HepG2 (cell line): ENCODE measurements around the gene TMC2. TPM values are rescaled to one million over a fixed set of nuclear protein-coding genes. Genes with fewer than 3 reads are reported as not detected.

Source experiments
- MYNN ChIP-seq: sonication (generic); formaldehyde crosslinking; IDR thresholded peaks from 2 replicates; pipeline ENCODE4 v1.4.0; 2020; ENCODE audit warnings: mild to moderate bottlenecking, low read depth, missing genetic modification reagents
- RFXANK ChIP-seq: IDR thresholded peaks from 2 replicates; pipeline ENCODE4 v1.6.1; 2016
- SRSF9 ChIP-seq: fragments of 200-400 bp; formaldehyde crosslinking; IDR thresholded peaks from 2 replicates; pipeline ENCODE4 v1.6.1; 2018; ENCODE audit warnings: borderline replicate concordance, mild to moderate bottlenecking, low read depth, low read length; ENCODE audit not compliant: insufficient read depth, poor library complexity, severe bottlenecking
- ZKSCAN8 ChIP-seq: IDR thresholded peaks from 2 replicates; pipeline ENCODE4 v1.6.1; 2016; ENCODE audit warnings: borderline replicate concordance, missing genetic modification reagents, missing compliant biosample characterization
- polyA plus RNA-seq, 8 experiments: library from polyadenylated mRNA; depleted of rRNA in 3 of 8; stranded (reverse) in 7 of 8; unstranded in 1 of 8; fragments of >200 nt; fragmentation: Illumina TruSeq in 4 of 8; extraction: Trizol in 4 of 8; gene quantifications; 2 replicates each; pipeline versions ENCODE4 v1.2.1 to v1.2.3, GENCODE V29; 2011 to 2016; ENCODE audit warnings: low read depth in 4 of 8, missing spikeins in 1 of 8, mixed read lengths in 1 of 8; ENCODE audit not compliant: insufficient read depth in 1 of 8
- total RNA-seq, 5 experiments: library from RNA; depleted of rRNA; stranded (reverse); fragments of >200 nt; fragmentation: Illumina TruSeq; extraction: Trizol; gene quantifications; 2 replicates each; pipeline ENCODE4 v1.2.3, GENCODE V29; 2016; ENCODE audit warnings: low read depth in 1 of 5
- TF ChIP-seq, protein P1 (sequence below): sonication (generic); formaldehyde crosslinking; IDR thresholded peaks from 2 replicates; pipeline ENCODE4 v1.5.1; 2020; ENCODE audit warnings: missing genetic modification reagents, mild to moderate bottlenecking, borderline replicate concordance
- TF ChIP-seq, protein P2 (sequence below): sonication (generic); formaldehyde crosslinking; IDR thresholded peaks from 2 replicates; pipeline ENCODE4 v1.4.0; 2020; ENCODE audit warnings: mild to moderate bottlenecking, missing genetic modification reagents
- TF ChIP-seq, protein P3 (sequence below): sonication (generic); formaldehyde crosslinking; IDR thresholded peaks from 2 replicates; pipeline ENCODE4 v1.9.0; 2021; ENCODE audit warnings: missing genetic modification reagents, mild to moderate bottlenecking, borderline replicate concordance

TMC2 gene
- total and polyA plus RNA-seq, 2 of the 13 experiments (the other 11 are each of a cell fraction or from before 2014, with no cell fraction given) = not detected

DNA sequence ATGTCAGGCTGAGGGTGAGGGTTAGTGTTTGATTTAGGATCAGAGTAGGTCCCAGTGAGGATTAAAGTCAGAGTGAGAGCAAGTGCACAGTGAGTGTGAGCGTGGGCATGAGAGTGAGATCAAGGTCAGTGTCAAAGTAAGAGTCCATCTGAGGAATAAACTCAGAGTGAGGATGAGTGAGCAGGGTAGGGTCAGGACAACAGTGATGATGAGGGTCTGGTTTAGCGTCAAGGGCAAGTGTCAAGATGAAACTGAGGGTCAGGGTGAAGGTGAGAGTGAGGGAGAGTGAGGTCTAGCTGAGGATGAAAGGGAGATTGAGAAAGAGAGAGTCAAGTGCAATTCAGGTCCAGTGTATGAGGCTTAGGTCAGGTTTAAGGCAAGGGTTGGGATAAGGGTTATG is 20.0 kb upstream of the TMC2 start (continued):
- TF ChIP-seq, protein P1, sequence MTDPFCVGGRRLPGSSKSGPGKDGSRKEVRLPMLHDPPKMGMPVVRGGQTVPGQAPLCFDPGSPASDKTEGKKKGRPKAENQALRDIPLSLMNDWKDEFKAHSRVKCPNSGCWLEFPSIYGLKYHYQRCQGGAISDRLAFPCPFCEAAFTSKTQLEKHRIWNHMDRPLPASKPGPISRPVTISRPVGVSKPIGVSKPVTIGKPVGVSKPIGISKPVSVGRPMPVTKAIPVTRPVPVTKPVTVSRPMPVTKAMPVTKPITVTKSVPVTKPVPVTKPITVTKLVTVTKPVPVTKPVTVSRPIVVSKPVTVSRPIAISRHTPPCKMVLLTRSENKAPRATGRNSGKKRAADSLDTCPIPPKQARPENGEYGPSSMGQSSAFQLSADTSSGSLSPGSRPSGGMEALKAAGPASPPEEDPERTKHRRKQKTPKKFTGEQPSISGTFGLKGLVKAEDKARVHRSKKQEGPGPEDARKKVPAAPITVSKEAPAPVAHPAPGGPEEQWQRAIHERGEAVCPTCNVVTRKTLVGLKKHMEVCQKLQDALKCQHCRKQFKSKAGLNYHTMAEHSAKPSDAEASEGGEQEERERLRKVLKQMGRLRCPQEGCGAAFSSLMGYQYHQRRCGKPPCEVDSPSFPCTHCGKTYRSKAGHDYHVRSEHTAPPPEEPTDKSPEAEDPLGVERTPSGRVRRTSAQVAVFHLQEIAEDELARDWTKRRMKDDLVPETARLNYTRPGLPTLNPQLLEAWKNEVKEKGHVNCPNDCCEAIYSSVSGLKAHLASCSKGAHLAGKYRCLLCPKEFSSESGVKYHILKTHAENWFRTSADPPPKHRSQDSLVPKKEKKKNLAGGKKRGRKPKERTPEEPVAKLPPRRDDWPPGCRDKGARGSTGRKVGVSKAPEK (CRISPR knock-in tag) = no peak
- TF ChIP-seq SRSF9 (no peak), RFXANK (CRISPR knock-in tag) (no peak), MYNN (CRISPR knock-in tag) (no peak), ZKSCAN8 (CRISPR knock-in tag) (no peak)
- TF ChIP-seq, protein P2, sequence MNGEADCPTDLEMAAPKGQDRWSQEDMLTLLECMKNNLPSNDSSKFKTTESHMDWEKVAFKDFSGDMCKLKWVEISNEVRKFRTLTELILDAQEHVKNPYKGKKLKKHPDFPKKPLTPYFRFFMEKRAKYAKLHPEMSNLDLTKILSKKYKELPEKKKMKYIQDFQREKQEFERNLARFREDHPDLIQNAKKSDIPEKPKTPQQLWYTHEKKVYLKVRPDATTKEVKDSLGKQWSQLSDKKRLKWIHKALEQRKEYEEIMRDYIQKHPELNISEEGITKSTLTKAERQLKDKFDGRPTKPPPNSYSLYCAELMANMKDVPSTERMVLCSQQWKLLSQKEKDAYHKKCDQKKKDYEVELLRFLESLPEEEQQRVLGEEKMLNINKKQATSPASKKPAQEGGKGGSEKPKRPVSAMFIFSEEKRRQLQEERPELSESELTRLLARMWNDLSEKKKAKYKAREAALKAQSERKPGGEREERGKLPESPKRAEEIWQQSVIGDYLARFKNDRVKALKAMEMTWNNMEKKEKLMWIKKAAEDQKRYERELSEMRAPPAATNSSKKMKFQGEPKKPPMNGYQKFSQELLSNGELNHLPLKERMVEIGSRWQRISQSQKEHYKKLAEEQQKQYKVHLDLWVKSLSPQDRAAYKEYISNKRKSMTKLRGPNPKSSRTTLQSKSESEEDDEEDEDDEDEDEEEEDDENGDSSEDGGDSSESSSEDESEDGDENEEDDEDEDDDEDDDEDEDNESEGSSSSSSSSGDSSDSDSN = no peak
- TF ChIP-seq, protein P3, sequence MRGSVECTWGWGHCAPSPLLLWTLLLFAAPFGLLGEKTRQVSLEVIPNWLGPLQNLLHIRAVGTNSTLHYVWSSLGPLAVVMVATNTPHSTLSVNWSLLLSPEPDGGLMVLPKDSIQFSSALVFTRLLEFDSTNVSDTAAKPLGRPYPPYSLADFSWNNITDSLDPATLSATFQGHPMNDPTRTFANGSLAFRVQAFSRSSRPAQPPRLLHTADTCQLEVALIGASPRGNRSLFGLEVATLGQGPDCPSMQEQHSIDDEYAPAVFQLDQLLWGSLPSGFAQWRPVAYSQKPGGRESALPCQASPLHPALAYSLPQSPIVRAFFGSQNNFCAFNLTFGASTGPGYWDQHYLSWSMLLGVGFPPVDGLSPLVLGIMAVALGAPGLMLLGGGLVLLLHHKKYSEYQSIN (CRISPR knock-in tag) = no peak
